Anterior cingulate cortex (tissue), 58 donors: ENCODE data around the gene GNPTG.

Experiments used
- DNase-seq, 58 donors: peaks; one replicate each; lab custom pipeline; 2025; lab: John Stamatoyannopoulos, UW

Gene GNPTG

DNA sequence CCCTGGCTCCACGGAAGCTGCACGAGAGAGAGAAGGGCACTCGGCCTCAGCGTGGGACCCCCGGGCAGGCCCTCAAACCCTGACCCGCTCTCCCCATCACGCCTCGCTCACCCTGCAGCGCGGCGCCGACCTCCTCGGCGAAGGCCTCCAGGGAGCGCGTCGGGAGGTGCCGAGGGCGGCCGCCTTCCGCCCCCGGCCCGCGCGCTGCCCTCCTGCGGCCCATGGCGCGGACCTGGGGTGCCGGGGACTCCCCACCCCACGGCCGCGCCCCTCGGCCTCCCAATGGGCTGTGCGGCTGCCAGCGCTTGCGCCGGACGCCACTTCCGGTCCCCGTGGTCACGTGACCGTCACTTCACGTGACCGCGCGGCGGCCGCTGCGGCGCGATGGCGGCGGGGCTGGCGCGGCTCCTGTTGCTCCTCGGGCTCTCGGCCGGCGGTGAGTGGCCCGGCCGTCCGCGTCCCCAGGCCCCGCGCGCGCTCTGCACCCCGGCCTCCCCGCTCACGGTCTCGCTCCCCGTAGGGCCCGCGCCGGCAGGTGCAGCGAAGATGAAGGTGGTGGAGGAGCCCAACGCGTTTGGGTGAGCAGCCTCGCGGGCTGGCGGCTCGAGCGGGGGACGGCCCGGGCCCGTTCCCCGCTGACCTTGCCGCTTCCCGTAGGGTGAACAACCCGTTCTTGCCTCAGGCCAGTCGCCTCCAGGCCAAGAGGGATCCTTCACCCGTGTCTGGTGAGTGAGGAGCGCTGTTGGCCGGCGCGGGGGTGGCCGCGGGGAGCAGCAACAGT, at the start of gene GNPTG, which contains the start of gene TSR3:
GNPTG (plus strand) TSS at position 350 of the 781 bp plus-strand sequence; CDS start at position 385, 35 bp downstream.
TSR3 (minus strand) TSS at position 297 of the 781 bp plus-strand sequence; CDS start at position 223, 74 bp downstream.
- peak in 56 of 58 donors; percentile 10 to 84 (median 68) for DNase-seq

DNA sequence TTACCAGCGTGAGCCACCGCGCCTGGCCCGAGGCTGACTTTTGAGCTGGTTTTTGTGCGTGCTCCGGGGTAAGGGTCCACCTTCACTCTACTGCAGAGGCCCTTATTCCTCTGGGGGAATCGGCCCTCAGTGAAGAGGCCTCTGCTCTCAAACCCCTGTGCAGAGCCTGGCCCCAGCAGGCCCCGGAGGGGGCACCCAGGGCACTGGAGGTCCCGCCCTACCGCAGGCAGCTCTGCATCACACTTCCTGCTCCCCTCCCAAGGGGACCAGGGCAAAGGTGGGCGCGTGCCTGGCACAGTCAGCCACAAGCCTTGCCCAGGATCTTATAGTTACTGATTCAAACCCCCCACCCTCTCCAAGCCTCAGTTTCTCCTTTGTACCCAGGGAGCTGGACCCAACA, 45.9 kb upstream of the GNPTG start:
- no peak for DNase-seq

DNA sequence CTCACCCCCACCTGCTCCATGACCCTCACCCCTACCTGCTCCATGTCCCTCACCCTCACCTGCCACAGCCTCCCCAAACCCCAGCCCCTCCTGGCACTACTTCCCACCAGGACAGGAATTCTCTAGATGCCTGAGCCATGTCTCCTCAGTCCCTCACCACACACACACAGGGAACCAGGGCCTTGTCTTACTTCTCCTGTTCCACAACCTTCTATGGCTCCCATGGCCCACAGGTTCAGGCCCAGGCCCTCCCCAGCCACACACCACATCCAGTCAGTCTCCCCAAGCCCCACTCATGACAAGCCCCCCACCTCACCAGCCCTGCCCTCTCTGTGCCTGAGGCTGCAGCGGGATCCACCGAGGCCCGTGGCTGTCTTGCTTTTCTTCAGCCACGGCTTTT, 45.4 kb upstream of the GNPTG start:
- DNase-seq: no peak

DNA sequence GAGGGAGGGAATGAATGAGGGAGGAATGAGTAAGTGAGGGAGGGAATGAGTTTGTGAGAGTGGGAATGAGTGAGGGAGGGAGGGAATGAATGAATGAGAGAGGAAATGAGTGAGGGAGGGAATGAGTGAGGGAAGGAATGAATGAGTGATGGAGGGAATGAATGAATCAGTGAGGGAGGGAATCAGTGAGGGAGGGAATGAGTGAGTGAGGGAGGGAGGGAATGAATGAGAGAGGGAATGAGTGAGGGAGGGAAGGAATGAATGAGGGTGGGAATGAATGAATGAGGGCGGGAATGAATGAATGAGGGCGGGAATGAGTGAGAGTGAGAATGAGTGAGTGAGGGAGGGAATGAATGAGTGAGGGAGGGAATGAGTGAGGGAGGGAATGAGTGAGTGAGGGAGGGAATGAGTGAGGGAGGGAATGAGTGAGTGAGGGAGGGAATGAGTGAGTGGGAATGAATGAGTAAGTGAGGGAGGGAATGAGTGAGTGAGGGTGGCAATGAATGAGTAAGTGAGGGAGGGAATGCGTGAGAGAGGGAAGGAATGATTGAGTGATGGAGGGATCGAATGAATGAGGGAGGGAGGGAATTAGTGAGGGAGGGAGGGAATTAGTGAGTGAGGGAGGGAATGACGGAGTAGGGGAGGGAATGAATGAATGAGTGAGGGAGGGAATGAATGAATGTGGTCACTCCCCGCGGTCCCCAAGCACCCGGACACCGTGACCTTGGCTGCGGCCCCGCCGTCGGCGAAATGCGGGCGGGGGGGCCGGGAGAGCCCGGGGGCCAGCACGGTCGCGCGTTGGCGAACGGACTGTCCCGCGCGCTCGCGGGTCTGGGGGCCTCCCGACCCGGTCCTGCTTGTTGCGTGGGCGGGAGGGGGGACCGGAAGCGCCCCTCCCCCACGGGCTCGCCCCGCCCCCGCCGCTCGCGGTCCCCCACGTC, 43.4 kb upstream of the GNPTG start:
- DNase-seq: no peak

DNA sequence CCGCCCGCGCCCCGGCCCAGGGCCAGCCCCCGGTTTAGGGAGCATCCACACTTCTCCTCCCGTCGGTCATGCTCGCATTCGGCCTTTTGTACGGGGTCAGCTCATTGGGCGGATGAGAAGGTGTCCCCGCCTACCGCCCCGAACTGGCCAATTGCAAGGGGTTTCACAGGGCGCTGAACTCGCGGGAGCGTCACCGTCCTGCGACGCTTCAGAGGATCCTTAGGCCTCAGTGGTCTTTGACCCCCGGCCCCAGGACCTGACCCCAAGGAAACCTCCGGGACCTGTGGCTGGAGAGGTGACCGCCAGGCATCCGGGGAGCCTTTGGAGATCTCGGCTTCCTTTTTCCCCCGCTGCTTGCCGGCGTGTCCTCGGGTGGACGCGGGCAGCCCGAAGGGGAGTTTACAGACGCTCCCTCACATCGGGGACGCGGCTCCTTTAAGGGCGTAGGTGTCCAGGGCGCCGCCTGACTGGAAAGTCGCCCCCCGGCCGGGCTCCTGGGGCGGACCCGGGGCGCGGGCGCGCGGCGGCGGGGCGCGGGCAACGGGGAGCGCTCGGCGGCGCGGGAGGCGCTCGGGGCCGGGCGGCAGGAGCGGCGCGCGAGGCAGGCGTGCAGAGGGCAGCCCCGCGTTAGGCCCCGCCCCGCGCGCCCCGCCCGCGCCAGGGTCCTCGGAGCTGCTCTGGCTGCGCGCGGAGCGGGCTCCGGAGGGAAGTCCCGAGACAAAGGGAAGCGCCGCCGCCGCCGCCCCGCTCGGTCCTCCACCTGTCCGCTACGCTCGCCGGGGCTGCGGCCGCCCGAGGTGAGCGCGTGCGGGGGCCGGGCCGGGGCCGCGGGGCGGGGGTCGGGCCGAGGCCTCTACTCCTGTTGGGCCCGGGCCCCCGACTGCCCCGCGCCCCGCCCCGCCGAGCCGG, 42.5 kb upstream of the GNPTG start, which contains the start of gene UBE2I:
UBE2I (plus strand) TSS at position 660 of the 909 bp plus-strand sequence. CDS start 4,395 bp downstream, outside the sequence.
- DNase-seq: peak; percentile 87 to 99 (median 96)

DNA sequence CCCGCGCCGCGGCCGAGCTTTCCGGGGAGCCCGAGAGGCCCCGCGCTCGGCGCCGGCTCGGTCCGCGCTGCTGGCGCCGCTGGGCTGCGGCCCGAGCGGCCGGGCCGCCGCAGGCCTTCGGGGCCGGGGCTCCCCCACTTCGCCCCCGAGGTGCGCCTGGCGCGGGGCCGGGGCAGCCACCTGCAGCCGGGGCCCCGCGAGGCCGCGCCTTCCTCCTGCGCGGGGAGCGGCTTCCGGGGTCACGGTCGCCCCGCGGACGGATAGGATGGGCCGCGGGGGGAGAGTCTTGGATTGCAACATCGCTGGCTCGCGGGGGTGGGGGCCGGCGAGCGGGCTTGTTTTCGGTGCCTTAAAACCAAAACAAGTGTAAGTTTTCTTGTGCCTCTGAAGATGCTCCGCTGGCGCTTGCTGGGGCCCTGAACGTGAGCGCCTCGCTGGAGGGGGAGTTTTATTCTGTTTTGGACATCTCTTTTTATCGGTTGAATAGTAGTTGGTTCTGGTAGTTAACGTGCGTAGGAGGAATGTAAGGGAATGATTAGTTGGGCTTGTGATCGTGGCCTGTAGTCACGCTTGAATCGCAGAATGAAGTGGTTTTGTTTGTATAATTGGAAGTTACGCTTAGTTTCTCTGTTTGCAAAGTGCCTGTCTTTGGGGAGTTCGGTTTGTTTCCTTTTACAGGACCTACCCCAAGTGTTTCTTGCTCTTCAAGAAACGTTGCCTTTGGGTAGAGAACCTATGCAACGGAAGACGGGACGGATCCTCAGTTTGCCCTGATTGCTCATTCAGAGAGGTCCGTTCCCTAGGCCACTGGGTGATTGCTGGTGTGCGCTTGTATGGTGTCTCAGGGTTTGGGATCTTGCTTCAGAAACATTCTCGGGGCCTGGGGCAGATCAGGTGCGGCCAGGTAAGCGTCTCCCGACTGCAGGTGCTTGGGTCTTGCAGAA, 41.6 kb upstream of the GNPTG start:
- peak in 4 of 58 donors; percentile 12 to 20 (median 16) for DNase-seq

DNA sequence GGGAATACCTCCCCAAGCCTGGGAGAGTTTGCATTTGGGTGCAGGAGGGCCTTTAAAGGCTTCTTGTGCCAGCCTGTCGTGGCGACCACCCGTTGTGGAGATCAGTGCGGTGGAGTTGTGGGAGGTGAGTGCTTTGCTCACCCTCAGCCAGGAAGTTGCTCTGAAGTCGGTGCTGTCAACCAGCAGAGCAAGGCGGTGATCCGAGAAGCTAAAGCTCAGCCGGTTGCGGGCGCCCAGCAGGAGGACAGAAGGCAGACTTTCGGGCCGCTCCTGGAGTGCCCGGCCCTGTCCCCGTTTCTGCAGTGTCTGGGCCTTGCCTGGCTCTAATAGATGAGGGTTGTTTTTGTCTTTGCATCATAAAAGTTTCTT, 40.9 kb upstream of the GNPTG start:
- DNase-seq: no peak

DNA sequence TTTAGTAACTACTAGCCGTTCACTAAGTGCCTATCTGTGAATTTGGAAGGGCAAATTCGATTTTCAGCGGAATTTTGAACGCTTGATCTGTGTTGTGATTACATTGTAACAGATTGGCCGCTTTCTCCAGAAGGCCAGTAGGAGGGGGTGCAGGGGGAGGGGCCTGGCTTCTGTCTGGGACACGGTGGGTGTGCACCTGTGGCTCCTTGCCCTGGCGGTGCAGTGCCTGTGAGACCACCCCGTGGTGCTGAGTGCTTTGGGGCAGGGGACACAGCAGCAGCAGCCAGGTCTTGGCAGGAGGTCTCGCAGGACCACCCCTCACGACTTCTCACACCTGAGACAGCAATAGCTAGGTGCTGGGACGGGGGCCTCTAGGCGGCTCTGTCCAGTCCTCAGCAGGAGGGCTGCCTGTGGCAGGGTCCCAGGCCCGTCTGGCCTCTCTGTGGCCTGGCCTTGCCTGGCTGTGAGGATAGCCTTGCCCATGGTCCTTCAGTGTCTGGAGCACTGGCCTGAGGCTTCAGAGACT, 40.5 kb upstream of the GNPTG start:
- DNase-seq: no peak

DNA sequence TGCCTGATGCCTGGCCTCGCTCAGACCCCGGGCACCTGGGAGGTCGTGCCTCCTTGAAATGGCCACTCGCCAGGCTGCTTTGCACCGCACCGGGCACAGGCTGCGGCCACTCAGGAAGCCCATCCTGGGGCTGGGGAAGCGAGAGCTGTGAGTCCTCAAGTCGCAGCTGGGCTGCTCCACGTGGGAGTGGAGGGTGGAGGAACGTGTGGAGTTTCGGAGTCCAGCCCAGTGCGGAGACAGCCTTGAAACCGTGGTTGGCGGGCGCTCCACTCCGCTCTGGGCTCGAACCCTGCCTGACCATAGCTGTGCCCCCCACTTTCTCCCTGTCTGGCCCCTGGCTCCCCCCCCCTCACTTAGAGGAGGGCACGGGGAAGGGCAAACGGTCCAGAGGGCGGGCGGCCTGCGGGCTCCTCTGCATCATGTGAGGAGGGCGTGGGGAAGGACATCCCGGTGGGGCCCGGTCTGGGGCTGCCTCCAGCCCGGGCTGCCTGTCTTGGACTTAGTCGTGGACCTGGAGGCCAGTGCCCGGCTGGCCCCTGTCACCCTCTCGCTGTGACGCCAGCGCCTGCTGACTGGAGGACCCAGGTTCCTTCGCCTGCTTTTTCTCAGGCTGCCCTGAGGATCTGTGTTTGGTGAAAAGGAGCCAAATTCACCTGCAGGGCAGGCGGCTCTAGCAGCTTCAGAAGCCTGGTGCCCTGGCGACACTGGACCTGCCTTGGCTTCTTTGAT, 39.8 kb upstream of the GNPTG start:
- DNase-seq: peak in 1 of 58 donors; percentile 7

DNA sequence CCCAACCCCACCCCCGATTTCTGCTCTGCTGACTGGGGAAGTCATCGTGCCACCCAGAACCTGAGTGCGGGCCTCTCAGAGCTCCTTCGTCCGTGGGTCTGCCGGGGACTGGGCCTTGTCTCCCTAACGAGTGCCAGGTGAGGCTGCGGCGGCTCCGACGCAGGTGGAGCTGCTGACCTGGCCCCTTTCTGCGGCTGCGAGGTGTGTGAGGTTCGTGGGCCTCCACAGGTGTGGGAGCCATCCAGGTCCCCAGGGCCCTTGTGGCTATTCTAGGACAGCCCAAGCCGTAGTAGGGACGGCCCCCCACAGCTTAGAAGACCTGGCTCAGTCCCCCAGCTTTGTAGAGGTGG, 39.3 kb upstream of the GNPTG start:
- no peak for DNase-seq

DNA sequence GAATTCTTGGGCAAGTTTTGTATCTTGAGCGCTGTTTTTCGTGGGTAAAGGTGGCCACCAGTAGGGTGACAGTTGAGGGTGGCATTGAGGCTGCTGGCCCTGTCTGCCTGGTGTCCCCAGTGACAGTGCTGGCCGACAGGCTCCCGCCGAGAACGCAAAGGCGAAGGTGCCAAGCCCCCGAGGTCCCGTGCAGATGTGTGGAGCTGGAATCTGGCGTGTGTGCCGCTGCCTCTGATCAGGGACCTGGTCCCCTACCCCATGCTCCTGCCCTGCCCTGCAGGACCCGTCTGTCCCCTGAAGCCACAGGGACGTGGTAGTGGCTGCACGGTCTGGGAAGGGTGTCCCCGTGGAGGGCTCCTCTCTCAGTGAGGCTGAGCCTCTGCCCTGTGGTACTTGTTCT, 38.8 kb upstream of the GNPTG start:
- no peak for DNase-seq

DNA sequence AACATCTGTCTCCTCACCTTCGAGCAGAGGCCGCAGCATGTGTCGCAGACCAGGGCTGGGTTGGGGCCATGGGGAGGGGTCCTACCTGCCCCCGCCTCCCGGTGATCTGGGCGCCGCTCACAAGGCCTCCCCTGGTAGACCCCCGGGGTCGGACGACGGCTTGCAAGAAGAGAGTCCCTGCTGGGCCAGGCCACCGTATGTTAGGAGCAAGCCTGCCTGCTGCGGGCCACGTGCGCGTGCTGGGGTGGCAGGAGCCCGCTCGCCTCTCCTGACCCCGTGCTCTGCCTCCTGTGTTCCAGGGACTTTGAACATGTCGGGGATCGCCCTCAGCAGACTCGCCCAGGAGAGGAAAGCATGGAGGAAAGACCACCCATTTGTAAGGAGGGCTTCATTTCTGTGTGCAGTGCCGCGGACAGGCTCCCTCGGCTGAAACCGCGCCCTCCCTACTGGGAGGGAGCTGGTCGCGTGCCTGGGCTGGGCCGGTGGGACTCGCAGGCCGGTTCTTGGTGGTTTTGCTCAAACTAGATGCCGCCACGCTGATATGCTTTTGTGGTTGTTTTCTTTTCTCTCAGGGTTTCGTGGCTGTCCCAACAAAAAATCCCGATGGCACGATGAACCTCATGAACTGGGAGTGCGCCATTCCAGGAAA, 37.9 kb upstream of the GNPTG start:
- no peak for DNase-seq

DNA sequence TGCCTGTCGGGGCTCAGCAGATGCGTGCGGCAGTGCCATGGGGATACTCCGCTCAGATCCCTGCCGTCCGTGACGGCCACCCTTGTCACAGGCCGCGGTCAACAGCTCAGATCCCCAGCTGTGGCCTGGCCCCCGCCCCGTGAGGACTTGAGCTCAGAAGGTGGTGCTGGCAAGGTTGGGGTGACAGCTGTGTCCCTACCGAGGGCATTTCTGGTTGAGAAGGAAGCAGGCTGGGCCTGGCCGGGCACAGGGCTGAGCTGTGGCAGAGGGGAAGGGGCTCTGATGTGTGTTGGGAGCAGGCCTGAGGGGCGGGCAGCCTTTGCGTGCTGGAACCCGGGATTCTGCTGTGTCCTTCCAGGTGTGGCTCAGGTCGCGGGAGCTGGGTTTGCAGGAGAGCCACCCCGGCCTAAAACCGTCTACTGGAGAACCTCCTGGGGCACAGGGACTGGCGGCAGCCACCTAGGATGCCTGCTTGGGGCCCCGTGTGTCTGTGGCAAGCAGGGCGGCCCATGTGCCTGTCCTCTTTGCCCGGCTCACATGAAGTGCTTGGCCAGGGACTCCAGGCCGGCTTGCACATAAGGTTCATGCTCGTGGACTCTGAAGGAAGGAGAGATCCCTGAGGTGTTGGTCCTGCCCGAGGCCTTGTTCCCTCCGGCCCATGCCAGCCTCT, 37.2 kb upstream of the GNPTG start:
- no peak for DNase-seq

DNA sequence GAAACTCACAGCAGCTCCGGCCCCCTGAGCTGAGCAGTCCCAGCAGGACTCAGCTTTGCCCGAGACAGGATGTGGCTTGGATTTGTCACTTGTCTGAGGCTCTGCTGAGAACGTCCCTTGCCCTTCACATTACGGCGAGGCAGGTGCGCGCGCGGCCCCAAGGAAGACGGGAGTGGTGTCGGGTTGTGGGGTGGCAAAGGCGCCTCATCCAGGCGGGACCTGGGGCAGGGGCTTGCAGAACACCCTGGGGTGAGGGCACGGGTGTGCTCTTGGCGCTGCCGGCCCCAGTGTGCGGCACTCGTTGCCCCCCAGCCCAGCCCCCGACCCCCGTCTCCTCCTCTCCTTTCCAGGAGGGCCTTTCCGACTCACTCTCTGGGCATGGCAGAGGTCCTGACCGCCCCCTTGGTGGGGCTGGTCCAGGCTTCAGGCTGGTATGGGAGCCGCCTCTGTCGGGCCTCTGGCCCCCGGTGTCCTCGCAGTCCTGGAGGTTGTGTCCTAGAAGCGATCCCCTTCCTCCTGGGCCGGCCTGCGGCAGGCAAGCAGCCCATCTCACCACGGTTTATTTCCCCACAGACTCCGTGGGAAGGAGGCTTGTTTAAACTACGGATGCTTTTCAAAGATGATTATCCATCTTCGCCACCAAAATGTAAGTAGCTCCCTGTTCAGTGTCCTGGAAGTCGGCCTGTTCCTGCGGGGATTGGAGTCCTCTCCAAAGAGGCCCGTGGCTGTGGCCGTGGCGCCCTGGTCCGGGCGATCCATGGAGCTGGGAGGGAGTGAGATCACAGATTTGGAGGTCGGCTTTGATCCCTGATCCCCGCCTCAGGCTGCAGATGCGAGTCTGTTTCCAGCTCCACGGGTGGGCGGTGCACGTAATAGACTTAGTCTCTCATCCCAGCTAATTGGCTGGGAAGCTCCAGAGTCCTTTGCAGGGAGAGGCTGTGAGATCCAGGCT, 36.4 kb upstream of the GNPTG start:
- DNase-seq: no peak

DNA sequence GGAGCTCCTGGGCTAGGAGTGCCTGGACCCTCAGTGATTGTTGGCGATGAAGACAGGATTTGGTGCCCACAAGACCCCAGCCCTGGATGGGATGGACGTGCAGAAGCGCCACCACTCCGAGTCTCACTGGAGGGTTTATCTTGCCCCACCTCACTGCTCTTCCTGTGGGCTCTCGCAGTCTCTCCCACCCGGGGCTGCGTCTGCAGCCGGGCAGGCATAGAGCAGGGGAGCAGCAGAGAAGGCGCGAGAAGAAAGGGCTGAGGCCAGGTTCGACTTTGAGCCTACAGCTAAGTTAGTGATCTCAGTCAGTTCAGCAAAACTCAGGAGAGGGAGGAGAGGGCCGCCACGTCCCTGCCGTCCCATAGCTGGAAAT, 35.7 kb upstream of the GNPTG start:
- no peak for DNase-seq
